Retinal pigment epithelial cell (primary cell): Measurements from ENCODE around the gene IQGAP2.
"Not testable (repeated sequence)": the region's sequence is repeated elsewhere in the genome, so short reads cannot be mapped to it uniquely, and the experiment has no call there.

Experiments
- DNase-seq: peaks from one replicate; pipeline ENCODE4 v3.0.0-alpha.2; 2010; ENCODE audit warnings: low read depth
- H3K4me3 ChIP-seq: 2 replicates; pipeline ENCODE4 v1.5.1; 2011; ENCODE audit warnings: mild to moderate bottlenecking, low read length, control low read depth, moderate library complexity
- CTCF ChIP-seq: conservative IDR thresholded peaks from 2 replicates; pipeline ENCODE4 v1.5.1; 2011; ENCODE audit warnings: low read depth, low read length, control low read depth, inconsistent platforms

IQGAP2 gene

GRCh38 chr5:76729373-76730290 is 326.5 kb downstream of the IQGAP2 start:
- no peak for DNase-seq
- no peak overlapping the region for H3K4me3 ChIP-seq
- TF ChIP-seq CTCF: no peak

- no peak for TF ChIP-seq CTCF
- H3K4me3 ChIP-seq: no peak overlapping the region
- no peak for DNase-seq
These were observed 329.4 kb downstream of the IQGAP2 start for GRCh38 chr5:76732405-76733048.

GRCh38 chr5:76733049-76733417 is 329.9 kb downstream of the IQGAP2 start:
- no peak for TF ChIP-seq CTCF
- no peak overlapping the region for H3K4me3 ChIP-seq
- DNase-seq: no peak

- no peak for DNase-seq
- TF ChIP-seq CTCF: no peak
- no peak overlapping the region for H3K4me3 ChIP-seq
These were observed 332.9 kb downstream of the IQGAP2 start for GRCh38 chr5:76735762-76736545.

GRCh38 chr5:76736679-76737556 is 333.8 kb downstream of the IQGAP2 start:
- TF ChIP-seq CTCF: no peak
- DNase-seq: no peak
- no peak overlapping the region for H3K4me3 ChIP-seq

- H3K4me3 ChIP-seq: no peak overlapping the region
- TF ChIP-seq CTCF: no peak
- DNase-seq: no peak
These were observed 334.8 kb downstream of the IQGAP2 start for GRCh38 chr5:76737846-76738245.

- H3K4me3 ChIP-seq, DNase-seq: not testable (repeated sequence)
These were observed 338.4 kb downstream of the IQGAP2 start for GRCh38 chr5:76741506-76741905.
